Measurements from ENCODE around the gene PIGZ.

PIGZ gene

GRCh38 chr3:196968233-196969133 lies at the start of gene PIGZ:
Gene PIGZ (minus strand): TSS chr3:196968833. CDS start chr3:196952031, 16,802 bp downstream.
- peak; percentile 9 for DNase-seq

GRCh38 chr3:197017003-197017402 lies 48.4 kb upstream of the PIGZ start:
- DNase-seq = no peak

- no peak for DNase-seq
Measured at GRCh38 chr3:197015790-197016736, 47.4 kb upstream of the PIGZ start.

GRCh38 chr3:197014942-197015575 lies 46.4 kb upstream of the PIGZ start:
- DNase-seq = no peak

GRCh38 chr3:197014024-197014423 lies 45.4 kb upstream of the PIGZ start:
- DNase-seq = no peak

GRCh38 chr3:197012540-197012883 lies 43.9 kb upstream of the PIGZ start:
- no peak for DNase-seq

GRCh38 chr3:197011780-197012539 lies 43.3 kb upstream of the PIGZ start:
- no peak for DNase-seq

GRCh38 chr3:197010556-197011351 lies 42.1 kb upstream of the PIGZ start:
- DNase-seq = no peak

GRCh38 chr3:197009532-197010019 lies 40.9 kb upstream of the PIGZ start:
- no peak for DNase-seq

GRCh38 chr3:197008436-197009209 lies 40.0 kb upstream of the PIGZ start:
- DNase-seq = no peak

GRCh38 chr3:197007953-197008352 lies 39.3 kb upstream of the PIGZ start:
- DNase-seq = no peak

- no peak for DNase-seq
Measured at GRCh38 chr3:197007296-197007940, 38.8 kb upstream of the PIGZ start.

- no peak for DNase-seq
Measured at GRCh38 chr3:197006860-197007259, 38.2 kb upstream of the PIGZ start.

GRCh38 chr3:197006446-197006845 lies 37.8 kb upstream of the PIGZ start:
- DNase-seq = no peak

- DNase-seq = no peak
Measured at GRCh38 chr3:197003461-197004385, 35.1 kb upstream of the PIGZ start.

- DNase-seq = peak; percentile 84
Measured at GRCh38 chr3:197002701-197003454, 34.2 kb upstream of the PIGZ start.

- DNase-seq = no peak
Measured at GRCh38 chr3:197001972-197002700, 33.5 kb upstream of the PIGZ start.

Data from CD4-positive, alpha-beta T cell treated with Interleukin-17A for 1 hour (primary cell).